Endodermal cell (in vitro differentiated cells): Measurements from ENCODE around the gene LRCH3. TPM values are rescaled to one million over a fixed set of nuclear protein-coding genes. Genes with fewer than 3 reads are reported as not detected.

ENCODE experiments used
- DNase-seq: peaks from one replicate; pipeline ENCODE4 v3.0.0-alpha.2; 2017
- H3K27ac ChIP-seq: 2 replicates; pipeline ENCODE4 v1.5.1; 2013; ENCODE audit warnings: mild to moderate bottlenecking, low read depth, low read length, moderate library complexity
- H3K27me3 ChIP-seq: 2 replicates; pipeline ENCODE4 v1.6.1; 2013; ENCODE audit warnings: mild to moderate bottlenecking, low read length, moderate library complexity; ENCODE audit not compliant: insufficient read depth, control insufficient read depth, poor library complexity, severe bottlenecking
- H3K36me3 ChIP-seq: 2 replicates; pipeline ENCODE4 v1.7.0; 2013; ENCODE audit warnings: mild to moderate bottlenecking, low read length, moderate library complexity; ENCODE audit not compliant: control insufficient read depth, insufficient read depth
- H3K4me1 ChIP-seq: one replicate; pipeline ENCODE4 v1.7.0; 2013; ENCODE audit warnings: low read length; ENCODE audit not compliant: control insufficient read depth, insufficient read depth
- H3K4me3 ChIP-seq: 2 replicates; pipeline ENCODE4 v1.5.1; 2013; ENCODE audit warnings: mild to moderate bottlenecking, low read length, moderate library complexity
- H3K9ac ChIP-seq: 2 replicates; pipeline ENCODE4 v1.6.1; 2013; ENCODE audit warnings: mild to moderate bottlenecking, low read length, moderate library complexity; ENCODE audit not compliant: poor library complexity, severe bottlenecking; ENCODE audit errors: extremely low read depth
- H3K9me3 ChIP-seq: 2 replicates; pipeline ENCODE4 v1.6.1; 2013; ENCODE audit warnings: mild to moderate bottlenecking, low read length, moderate library complexity; ENCODE audit not compliant: control insufficient read depth
- H3K27ac Mint-ChIP-seq: 2 replicates; pipeline ENCODE4 v1.8.0; 2020; ENCODE audit warnings: mixed read lengths
- H3K27me3 Mint-ChIP-seq: 2 replicates; pipeline ENCODE4 v1.8.0; 2021; ENCODE audit warnings: mild to moderate bottlenecking, mixed read lengths; ENCODE audit not compliant: insufficient read depth
- H3K36me3 Mint-ChIP-seq: 2 replicates; pipeline ENCODE4 v1.8.0; 2020; ENCODE audit warnings: low read depth, mixed read lengths
- H3K4me1 Mint-ChIP-seq: 2 replicates; pipeline ENCODE4 v1.8.0; 2020; ENCODE audit warnings: mixed read lengths
- H3K4me3 Mint-ChIP-seq: 2 replicates; pipeline ENCODE4 v1.8.0; 2020; ENCODE audit warnings: mild to moderate bottlenecking, moderate library complexity, mixed read lengths
- H3K9me3 Mint-ChIP-seq: 2 replicates; pipeline ENCODE4 v1.8.0; 2020; ENCODE audit warnings: mild to moderate bottlenecking, mixed read lengths
- WGBS, 2 experiments: methylation state at CpG; one replicate each; pipeline versions ENCODE4 v1.1.5 to v1.1.7; 2013; ENCODE audit warnings: missing lambda C conversion rate in 2 of 2, mixed read lengths in 1 of 2; ENCODE audit not compliant: insufficient coverage in 1 of 2, insufficient read length in 1 of 2; 5-methylcytosine and 5-hydroxymethylcytosine counted together
- total RNA-seq, 2 donors: library from RNA; stranded (reverse); fragmentation: NEBNext Ultra II Directional in 1 of 2; extraction: Animal tissue kit (Norgen Biotek cat#: 25700) in 1 of 2; gene quantifications; 2 replicates in 1 of 2; 3 replicates in 1 of 2; pipeline ENCODE4 v1.2.1, GENCODE V29; 2021
- TF ChIP-seq, protein P1 (sequence below): fragments of 200-600 bp; sonication (generic); conservative IDR thresholded peaks from 2 replicates; pipeline ENCODE4 v1.5.0; 2021; ENCODE audit warnings: antibody characterized with exemption, mild to moderate bottlenecking

The LRCH3 gene
- total RNA-seq, 2 donors from 2014 or later = 67.1 to 70.2 TPM

DNA sequence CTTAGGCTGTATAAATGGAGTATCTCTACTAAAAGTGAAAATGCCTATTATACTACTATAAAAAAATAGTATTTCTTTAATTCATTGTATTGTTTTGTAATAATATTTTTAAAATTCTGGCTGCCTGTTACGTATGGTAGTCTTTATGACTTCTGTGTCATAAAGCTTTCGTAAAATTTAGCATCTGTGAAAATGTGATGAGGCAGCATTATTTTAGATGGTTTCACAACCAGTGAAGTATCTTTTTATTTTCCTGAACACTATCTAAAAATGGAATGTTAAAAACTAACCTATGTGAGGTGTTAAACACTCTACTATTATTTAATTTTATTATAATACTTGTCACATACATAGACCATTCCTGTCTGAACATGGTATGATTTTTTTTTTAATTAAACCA, 46.2 kb downstream of the LRCH3 start:
- H3K9me3 Mint-ChIP-seq = no peaks in the 10 kb centered on the region
- Histone ChIP-seq H3K9me3 (no peaks in the 10 kb centered on the region), H3K27me3 (no peaks in the 10 kb centered on the region), H3K36me3 (peaks cover 91% of the 10 kb centered on the region), H3K9ac (no peak overlapping the region), H3K4me1 (no peaks in the 10 kb centered on the region), H3K27ac (no peak overlapping the region), H3K4me3 (no peak overlapping the region)
- TF ChIP-seq, protein P1, sequence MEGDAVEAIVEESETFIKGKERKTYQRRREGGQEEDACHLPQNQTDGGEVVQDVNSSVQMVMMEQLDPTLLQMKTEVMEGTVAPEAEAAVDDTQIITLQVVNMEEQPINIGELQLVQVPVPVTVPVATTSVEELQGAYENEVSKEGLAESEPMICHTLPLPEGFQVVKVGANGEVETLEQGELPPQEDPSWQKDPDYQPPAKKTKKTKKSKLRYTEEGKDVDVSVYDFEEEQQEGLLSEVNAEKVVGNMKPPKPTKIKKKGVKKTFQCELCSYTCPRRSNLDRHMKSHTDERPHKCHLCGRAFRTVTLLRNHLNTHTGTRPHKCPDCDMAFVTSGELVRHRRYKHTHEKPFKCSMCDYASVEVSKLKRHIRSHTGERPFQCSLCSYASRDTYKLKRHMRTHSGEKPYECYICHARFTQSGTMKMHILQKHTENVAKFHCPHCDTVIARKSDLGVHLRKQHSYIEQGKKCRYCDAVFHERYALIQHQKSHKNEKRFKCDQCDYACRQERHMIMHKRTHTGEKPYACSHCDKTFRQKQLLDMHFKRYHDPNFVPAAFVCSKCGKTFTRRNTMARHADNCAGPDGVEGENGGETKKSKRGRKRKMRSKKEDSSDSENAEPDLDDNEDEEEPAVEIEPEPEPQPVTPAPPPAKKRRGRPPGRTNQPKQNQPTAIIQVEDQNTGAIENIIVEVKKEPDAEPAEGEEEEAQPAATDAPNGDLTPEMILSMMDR = no peak
- H3K36me3 Mint-ChIP-seq = peaks cover 67% of the 10 kb centered on the region
- 100% methylated on average over 2 of the region's 2 CpGs for WGBS, 2 experiments
- H3K27me3 Mint-ChIP-seq = no peaks in the 10 kb centered on the region
- no peak for DNase-seq
- H3K4me1 Mint-ChIP-seq = no peaks in the 10 kb centered on the region
- no peak overlapping the region for H3K4me3 Mint-ChIP-seq
- H3K27ac Mint-ChIP-seq = no peak overlapping the region

DNA sequence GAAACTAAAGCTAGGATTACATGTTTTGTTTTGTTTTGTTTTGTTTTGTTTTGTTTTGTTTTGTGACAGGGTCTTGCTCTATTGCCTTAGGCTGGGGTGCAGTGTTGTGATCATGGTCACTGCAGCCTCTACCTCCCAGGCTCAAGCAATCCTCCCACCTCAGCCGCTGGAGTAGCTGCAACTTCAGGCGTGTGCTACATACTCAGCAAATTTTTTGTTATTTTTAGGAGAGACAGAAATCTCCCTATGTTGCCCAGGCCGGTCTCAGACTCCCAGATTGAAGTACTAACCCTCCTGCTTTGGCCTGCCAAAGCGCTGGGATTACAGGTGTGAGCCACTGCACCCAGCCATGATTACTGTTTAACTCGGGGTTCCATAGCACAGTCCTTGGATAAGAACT, 50.7 kb downstream of the LRCH3 start:
- peaks cover 87% of the 10 kb centered on the region for H3K36me3 ChIP-seq
- 93 to 100% methylated on average over 3 to 5 of the region's 5 CpGs for WGBS, 2 experiments
- TF ChIP-seq, protein P1 = no peak
- no peaks in the 10 kb centered on the region for H3K27me3 ChIP-seq
- Mint-ChIP-seq H3K27ac (no peak overlapping the region), H3K9me3 (no peaks in the 10 kb centered on the region), H3K4me1 (no peaks in the 10 kb centered on the region), H3K27me3 (no peaks in the 10 kb centered on the region), H3K4me3 (no peak overlapping the region), H3K36me3 (peaks cover 73% of the 10 kb centered on the region)
- H3K4me3 ChIP-seq = no peak overlapping the region
- no peaks in the 10 kb centered on the region for H3K4me1 ChIP-seq
- no peak overlapping the region for H3K27ac ChIP-seq
- DNase-seq = no peak
- H3K9me3 ChIP-seq = no peaks in the 10 kb centered on the region
- no peak overlapping the region for H3K9ac ChIP-seq

DNA sequence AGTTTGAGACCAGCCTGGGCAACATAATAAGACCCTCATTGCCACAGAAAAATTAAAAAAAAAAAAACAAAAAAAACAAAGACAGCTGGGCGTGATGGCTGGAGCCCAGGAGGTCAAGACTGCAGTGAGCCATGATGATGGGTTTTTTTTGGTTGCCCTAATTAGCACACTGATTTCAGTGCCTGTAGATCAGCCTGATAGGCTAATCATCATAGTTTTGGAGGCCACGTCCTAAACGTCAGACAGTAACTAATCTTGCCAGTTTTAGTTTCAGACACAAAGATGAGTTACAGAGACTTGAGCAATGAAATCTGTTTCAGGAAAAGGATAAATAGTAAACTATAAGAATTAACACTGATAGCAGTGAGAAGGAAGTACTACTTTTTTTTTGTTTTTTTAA, 55.4 kb downstream of the LRCH3 start:
- H3K4me3 ChIP-seq = no peak overlapping the region
- Mint-ChIP-seq H3K4me1 (no peaks in the 10 kb centered on the region), H3K36me3 (peaks cover 75% of the 10 kb centered on the region), H3K4me3 (no peak overlapping the region), H3K27ac (no peak overlapping the region), H3K27me3 (no peaks in the 10 kb centered on the region), H3K9me3 (no peaks in the 10 kb centered on the region)
- peaks cover 85% of the 10 kb centered on the region for H3K36me3 ChIP-seq
- TF ChIP-seq, protein P1 = no peak
- 94 to 100% methylated on average over 3 of the region's 3 CpGs for WGBS, 2 experiments
- no peaks in the 10 kb centered on the region for H3K4me1 ChIP-seq
- H3K9ac ChIP-seq = no peak overlapping the region
- DNase-seq = no peak
- H3K27me3 ChIP-seq = no peaks in the 10 kb centered on the region
- no peaks in the 10 kb centered on the region for H3K9me3 ChIP-seq
- no peak overlapping the region for H3K27ac ChIP-seq
